ENCODE results near the gene TBXA2R. TPM values are rescaled to one million over a fixed set of nuclear protein-coding genes. Genes with fewer than 3 reads are reported as not detected.

Gene TBXA2R
- 4.0 and 6.3 TPM in 2 replicates for total RNA-seq

GRCh38 chr19:3606690-3607289 is at the start of gene TBXA2R:
Gene TBXA2R (minus strand): TSS chr19:3606875. CDS start chr19:3600634, 6,241 bp downstream.

GRCh38 chr19:3626473-3627350 is 20.0 kb upstream of the TBXA2R start, which contains the start of gene CACTIN:
Gene CACTIN (minus strand): TSS chr19:3626790. CDS start chr19:3626762, 28 bp downstream.

GRCh38 chr19:3585301-3586126 is 21.2 kb downstream of the TBXA2R start, which contains the start of gene GIPC3:
Gene GIPC3 (plus strand): TSS chr19:3585478. CDS start chr19:3585598, 120 bp downstream.

GRCh38 chr19:3572855-3573161 is 33.9 kb downstream of the TBXA2R start, which contains the start of gene HMG20B:
Gene HMG20B (plus strand): TSS chr19:3572944. CDS start chr19:3573310, 366 bp downstream.

GRCh38 chr19:3557461-3558248 is 49.0 kb downstream of the TBXA2R start, which contains the start of gene MFSD12:
Gene MFSD12 (minus strand): TSS chr19:3557586. CDS start chr19:3557403, 183 bp downstream.

Other genes with a start within 250 kb of the TBXA2R start
- gene NFIC, start 240.3 kb downstream of the TBXA2R start, total RNA-seq, result 53.5 and 69.8 TPM in 2 replicates
- not detected in 2 replicates for gene SMIM24, start 126.3 kb downstream of the TBXA2R start, total RNA-seq
- gene SMIM44, start 123.4 kb downstream of the TBXA2R start, total RNA-seq, result not detected in 2 replicates
- gene DOHH, start 106.2 kb downstream of the TBXA2R start, total RNA-seq, result 9.3 and 13.6 TPM in 2 replicates
- gene FZR1, start 100.6 kb downstream of the TBXA2R start, total RNA-seq, result 30.5 and 33.0 TPM in 2 replicates
- gene TEKTIP1, start 67.7 kb downstream of the TBXA2R start, total RNA-seq, result not detected in 2 replicates
- 86.3 and 130 TPM in 2 replicates for gene MFSD12, start 49.3 kb downstream of the TBXA2R start, total RNA-seq
- gene HMG20B, start 33.9 kb downstream of the TBXA2R start, total RNA-seq, result 84.4 and 98.6 TPM in 2 replicates
- gene GIPC3, start 21.4 kb downstream of the TBXA2R start, total RNA-seq, result under 0.01 and 0.06 TPM in 2 replicates
- 18.2 and 24.6 TPM in 2 replicates for gene CACTIN, start 19.9 kb upstream of the TBXA2R start, total RNA-seq
- 21.8 and 26.9 TPM in 2 replicates for gene PIP5K1C, start 93.6 kb upstream of the TBXA2R start, total RNA-seq
- not detected in 2 replicates for gene TJP3, start 101.5 kb upstream of the TBXA2R start, total RNA-seq
- gene APBA3, start 154.8 kb upstream of the TBXA2R start, total RNA-seq, result 10.6 and 12.2 TPM in 2 replicates
- gene MRPL54, start 155.8 kb upstream of the TBXA2R start, total RNA-seq, result 48.9 and 52.3 TPM in 2 replicates
- not detected in 2 replicates for gene RAX2, start 165.4 kb upstream of the TBXA2R start, total RNA-seq
- gene MATK, start 179.5 kb upstream of the TBXA2R start, total RNA-seq, result not detected in 2 replicates

All from aortic smooth muscle cell (primary cell).